HEK293 (cell line): ENCODE data around the gene TANC1.

Source experiments
- CTCF ChIA-PET: fragments of 350-600 bp; formaldehyde crosslinking; extraction: SDS; loops from one replicate; lab custom pipeline; 2021; ENCODE audit warnings: antibody characterized with exemption; lab: Yijun Ruan, JAX
- POLR2A ChIA-PET: fragments of 300-600 bp; formaldehyde crosslinking; extraction: SDS; loops from one replicate; lab custom pipeline; 2020; ENCODE audit warnings: antibody characterized with exemption, inconsistent platforms; lab: Yijun Ruan, JAX
- H3K27ac ChIP-seq: fragments of 200-500 bp; sonication (Bioruptor generic); 2 replicates; pipeline ENCODE4 v1.5.1; 2014; ENCODE audit warnings: low read depth, low read length, control low read depth, inconsistent platforms; ENCODE audit errors: extremely low read depth
- H3K36me3 ChIP-seq, 2 experiments: fragments of 200-500 bp in 1 of 2; sonication (Bioruptor generic) in 1 of 2; 1 replicate in 1 of 2; 2 replicates in 1 of 2; pipeline ENCODE4 v1.5.1; 2014 to 2017; ENCODE audit warnings: inconsistent platforms in 2 of 2, low read length in 2 of 2; ENCODE audit not compliant: control insufficient read depth in 2 of 2, insufficient read depth in 1 of 2
- H3K4me1 ChIP-seq: fragments of 200-500 bp; sonication (Bioruptor generic); 2 replicates; pipeline ENCODE4 v1.5.1; 2014; ENCODE audit warnings: mild to moderate bottlenecking, low read length, inconsistent platforms; ENCODE audit not compliant: control insufficient read depth, insufficient read depth
- H3K4me3 ChIP-seq: 2 replicates; pipeline ENCODE4 v1.5.1; 2011; ENCODE audit warnings: low read depth, mild to moderate bottlenecking, control low read depth, low read length, moderate library complexity
- H3K9me3 ChIP-seq: fragments of 200-500 bp; sonication (Bioruptor generic); 2 replicates; pipeline ENCODE4 v1.5.1; 2014; ENCODE audit warnings: low read depth, low read length, inconsistent platforms; ENCODE audit not compliant: control insufficient read depth, insufficient read depth
- BCL6B ChIP-seq: fragments of 450-650 bp; formaldehyde crosslinking; IDR thresholded peaks from 2 replicates; pipeline ENCODE4 v1.5.1; 2017; ENCODE audit warnings: missing biosample characterization, missing genetic modification characterization
- EGR2 ChIP-seq: fragments of 450-650 bp; formaldehyde crosslinking; IDR thresholded peaks from 2 replicates; pipeline ENCODE4 v1.5.1; 2016; ENCODE audit warnings: low read depth, missing biosample characterization, missing genetic modification characterization
- FEZF1 ChIP-seq: fragments of 450-650 bp; formaldehyde crosslinking; IDR thresholded peaks from 2 replicates; pipeline ENCODE4 v1.5.1; 2016; ENCODE audit warnings: missing biosample characterization, missing genetic modification characterization
- GLIS1 ChIP-seq: fragments of 450-650 bp; formaldehyde crosslinking; IDR thresholded peaks from 2 replicates; pipeline ENCODE4 v1.5.1; 2016; ENCODE audit warnings: missing biosample characterization, missing genetic modification characterization
- KLF9 ChIP-seq: fragments of 450-650 bp; formaldehyde crosslinking; IDR thresholded peaks from 2 replicates; pipeline ENCODE4 v1.5.1; 2016; ENCODE audit warnings: missing biosample characterization, missing genetic modification characterization, low read depth
- MEIS1 ChIP-seq: sonication (generic); formaldehyde crosslinking; IDR thresholded peaks from 2 replicates; pipeline ENCODE4 v1.8.1; 2022; ENCODE audit warnings: missing genetic modification reagents, mild to moderate bottlenecking, borderline replicate concordance
- PRDM6 ChIP-seq: fragments of 450-650 bp; formaldehyde crosslinking; IDR thresholded peaks from 2 replicates; pipeline ENCODE4 v1.5.1; 2017; ENCODE audit warnings: missing biosample characterization, missing genetic modification characterization
- SCRT1 ChIP-seq: fragments of 450-650 bp; formaldehyde crosslinking; IDR thresholded peaks from 2 replicates; pipeline ENCODE4 v1.5.1; 2016; ENCODE audit warnings: missing biosample characterization, missing genetic modification characterization, borderline replicate concordance
- SCRT2 ChIP-seq: fragments of 450-650 bp; formaldehyde crosslinking; IDR thresholded peaks from 2 replicates; pipeline ENCODE4 v1.5.1; 2016; ENCODE audit warnings: missing biosample characterization, missing genetic modification characterization
- ZBTB48 ChIP-seq: fragments of 450-650 bp; formaldehyde crosslinking; IDR thresholded peaks from 2 replicates; pipeline ENCODE4 v1.5.1; 2016; ENCODE audit warnings: missing biosample characterization, missing genetic modification characterization
- ZBTB6 ChIP-seq: fragments of 450-650 bp; formaldehyde crosslinking; IDR thresholded peaks from 2 replicates; pipeline ENCODE4 v1.5.1; 2017; ENCODE audit warnings: missing biosample characterization, missing genetic modification characterization
- ZFHX2 ChIP-seq: fragments of 450-650 bp; formaldehyde crosslinking; conservative IDR thresholded peaks from 2 replicates; pipeline ENCODE4 v1.5.1; 2016; ENCODE audit warnings: missing biosample characterization, missing genetic modification characterization
- ZFP69B ChIP-seq: fragments of 450-650 bp; formaldehyde crosslinking; IDR thresholded peaks from 2 replicates; pipeline ENCODE4 v1.5.1; 2016; ENCODE audit warnings: missing biosample characterization, missing genetic modification characterization
- ZNF341 ChIP-seq: fragments of 450-650 bp; formaldehyde crosslinking; IDR thresholded peaks from 2 replicates; pipeline ENCODE4; 2016; ENCODE audit warnings: low read depth, missing biosample characterization, missing genetic modification characterization
- ZNF366 ChIP-seq: fragments of 450-650 bp; formaldehyde crosslinking; conservative IDR thresholded peaks from 2 replicates; pipeline ENCODE4 v1.5.1; 2016; ENCODE audit warnings: missing biosample characterization, missing genetic modification characterization
- ZNF391 ChIP-seq: fragments of 450-650 bp; formaldehyde crosslinking; IDR thresholded peaks from 2 replicates; pipeline ENCODE4 v1.5.1; 2016; ENCODE audit warnings: low read depth, missing biosample characterization, missing genetic modification characterization, borderline replicate concordance
- ZNF600 ChIP-seq: fragments of 450-650 bp; formaldehyde crosslinking; IDR thresholded peaks from 2 replicates; pipeline ENCODE4 v1.5.1; 2016; ENCODE audit warnings: missing biosample characterization, missing genetic modification characterization
- ZNF658 ChIP-seq: fragments of 450-650 bp; formaldehyde crosslinking; IDR thresholded peaks from 2 replicates; pipeline ENCODE4; 2016; ENCODE audit warnings: missing biosample characterization, missing genetic modification characterization
- ZSCAN18 ChIP-seq: fragments of 450-650 bp; formaldehyde crosslinking; IDR thresholded peaks from 2 replicates; pipeline ENCODE4 v1.5.1; 2016; ENCODE audit warnings: missing biosample characterization, missing genetic modification characterization

TANC1 gene

GRCh38 chr2:159129269-159129668 lies 160.8 kb downstream of the TANC1 start:
- POLR2A ChIA-PET = interaction anchor here (0.6 kb wide), 1 partner anchor 158 kb away, joined by 4 read pairs; no protein-coding TSS in a partner anchor
- H3K27ac ChIP-seq = no peak overlapping the region
- H3K9me3 ChIP-seq = no peaks in the 10 kb centered on the region
- no peaks in the 10 kb centered on the region for H3K36me3 ChIP-seq
- H3K4me3 ChIP-seq = no peak overlapping the region
- TF ChIP-seq SCRT2 (tag by site-specific recombination) (0 out of 2 replicates have a peak, but pooled peaks have one; percentile 16), ZBTB48 (no peak), PRDM6 (tag by site-specific recombination) (peak; percentile 65), ZFP69B (tag by site-specific recombination) (0 out of 2 replicates have a peak, but pooled peaks have one; percentile 13), SCRT1 (tag by site-specific recombination) (peak; percentile 63; the same call in 1 of the 2 replicates), ZNF600 (peak; percentile 45; the same call in 1 of the 2 replicates)
- TF ChIP-seq, all 188 proteins: peak for 5
- H3K4me1 ChIP-seq = peaks cover 33% of the 10 kb centered on the region
- CTCF ChIA-PET = interaction anchor here (0.6 to 3.1 kb wide), 3 partner anchors 11 to 883 kb away, joined by 3 to 18 read pairs (median 5); no protein-coding TSS in a partner anchor

- no peak for TF ChIP-seq BCL6B
- TF ChIP-seq ZFHX2 (tag by site-specific recombination) = peak; percentile 63
- TF ChIP-seq EGR2 (tag by site-specific recombination) = peak; percentile 68
- TF ChIP-seq FEZF1 = 0 out of 2 replicates have a peak, but pooled peaks have one; percentile 9
- no peak for TF ChIP-seq ZNF366
- Histone ChIP-seq H3K27ac (no peak overlapping the region), H3K4me3 (no peak overlapping the region), H3K9me3 (no peaks in the 10 kb centered on the region), H3K36me3 (no peaks in the 10 kb centered on the region), H3K4me1 (peaks cover 28% of the 10 kb centered on the region)
- ChIA-PET CTCF (interaction anchor here (0.6 to 3.1 kb wide), 3 partner anchors 11 to 44 kb away, joined by 3 to 18 read pairs (median 5); no protein-coding TSS in a partner anchor), POLR2A (no interaction called here)
Measured at GRCh38 chr2:159129824-159130223, 161.4 kb downstream of the TANC1 start.

- Histone ChIP-seq H3K4me3 (no peak overlapping the region), H3K9me3 (no peaks in the 10 kb centered on the region), H3K4me1 (peaks cover 23% of the 10 kb centered on the region), H3K36me3 (no peaks in the 10 kb centered on the region), H3K27ac (no peak overlapping the region)
- ChIA-PET POLR2A (no interaction called here), CTCF (interaction anchor here (0.6 to 3.1 kb wide), 3 partner anchors 12 to 44 kb away, joined by 3 to 18 read pairs (median 5); no protein-coding TSS in a partner anchor)
- TF ChIP-seq ZNF341 (peak; percentile 56), MEIS1 (CRISPR knock-in tag) (no peak)
Measured at GRCh38 chr2:159130302-159130701, 161.9 kb downstream of the TANC1 start.

GRCh38 chr2:159131267-159131913 lies 162.9 kb downstream of the TANC1 start:
- H3K27ac ChIP-seq = no peak overlapping the region
- no peaks in the 10 kb centered on the region for H3K9me3 ChIP-seq
- H3K4me3 ChIP-seq = no peak overlapping the region
- peaks cover 28% of the 10 kb centered on the region for H3K4me1 ChIP-seq
- CTCF ChIA-PET = interaction anchor here (0.6 to 3.1 kb wide), 2 partner anchors 13 to 68 kb away, joined by 4 to 18 read pairs; no protein-coding TSS in a partner anchor
- POLR2A ChIA-PET = interaction anchor here (1.0 kb wide), 1 partner anchor 9 kb away, joined by 3 read pairs; no protein-coding TSS in a partner anchor
- no peaks in the 10 kb centered on the region for H3K36me3 ChIP-seq
- TF ChIP-seq ZNF391 (tag by site-specific recombination) = no peak
- TF ChIP-seq ZNF341 = peak; percentile 17; the same call in 1 of the 2 replicates
- no peak for TF ChIP-seq KLF9 (tag by site-specific recombination)
- TF ChIP-seq PRDM6 (tag by site-specific recombination) = peak; percentile 54; the same call in 1 of the 2 replicates
- no peak for TF ChIP-seq ZNF658 (tag by site-specific recombination)
- no peak for TF ChIP-seq ZSCAN18 (tag by site-specific recombination)
- TF ChIP-seq ZNF600 = no peak
- no peak for TF ChIP-seq GLIS1 (tag by site-specific recombination)
- no peak for TF ChIP-seq ZBTB6 (tag by site-specific recombination)
